Ishikawa (cell line): Measurements from ENCODE around the gene ARHGAP44.

ENCODE experiments used
- CEBPB ChIP-seq: IDR thresholded peaks from 2 replicates; pipeline ENCODE4 v1.6.1; 2012
- CREB1 ChIP-seq: IDR thresholded peaks from 2 replicates; pipeline ENCODE4 v1.6.1; 2012; ENCODE audit warnings: low read depth
- EGR1 ChIP-seq: IDR thresholded peaks from 2 replicates; pipeline ENCODE4 v1.6.1; 2012
- EP300 ChIP-seq: IDR thresholded peaks from 2 replicates; pipeline ENCODE4 v1.6.1; 2012; ENCODE audit warnings: borderline replicate concordance
- FOXM1 ChIP-seq: IDR thresholded peaks from 2 replicates; pipeline ENCODE4 v1.6.1; 2012; ENCODE audit warnings: low read depth, borderline replicate concordance
- MAX ChIP-seq: IDR thresholded peaks from 2 replicates; pipeline ENCODE4 v1.6.1; 2012
- NFIC ChIP-seq: IDR thresholded peaks from 2 replicates; pipeline ENCODE4 v1.6.1; 2012
- RAD21 ChIP-seq: IDR thresholded peaks from 2 replicates; pipeline ENCODE4 v1.6.1; 2012; ENCODE audit warnings: low read depth
- REST ChIP-seq: IDR thresholded peaks from 2 replicates; pipeline ENCODE4 v1.6.1; 2012; ENCODE audit warnings: low read depth, mild to moderate bottlenecking
- TAF1 ChIP-seq: IDR thresholded peaks from 2 replicates; pipeline ENCODE4 v1.6.1; 2012; ENCODE audit warnings: low read depth, mild to moderate bottlenecking
- TCF12 ChIP-seq: IDR thresholded peaks from 2 replicates; pipeline ENCODE4 v1.6.1; 2012; ENCODE audit warnings: low read depth
- TEAD4 ChIP-seq: IDR thresholded peaks from 2 replicates; pipeline ENCODE4 v1.6.1; 2012
- USF1 ChIP-seq: IDR thresholded peaks from 2 replicates; pipeline ENCODE4 v1.6.1; 2012
- YY1 ChIP-seq: IDR thresholded peaks from 2 replicates; pipeline ENCODE4 v1.6.1; 2012; ENCODE audit warnings: low read depth
- ZBTB7A ChIP-seq: IDR thresholded peaks from 2 replicates; pipeline ENCODE4 v1.6.1; 2012; ENCODE audit warnings: low read depth

ARHGAP44 gene

GRCh38 chr17:12773153-12773552 is 16.1 kb upstream of the ARHGAP44 start:
- TF ChIP-seq NFIC, result no peak
- TF ChIP-seq TCF12, result no peak
- no peak for TF ChIP-seq TAF1

- TF ChIP-seq REST (peak; percentile 32; the same call in 1 of the 2 replicates), CEBPB (no peak)
Measured at GRCh38 chr17:12789075-12789480, 220 bp upstream of the ARHGAP44 start.

GRCh38 chr17:12790249-12791106 is 1.2 kb downstream of the ARHGAP44 start:
- TF ChIP-seq USF1, result no peak

- TF ChIP-seq TCF12 (no peak), CEBPB (no peak), EGR1 (no peak), NFIC (no peak), FOXM1 (no peak)
Measured at GRCh38 chr17:12794919-12795532, 5.7 kb downstream of the ARHGAP44 start.

- TF ChIP-seq TAF1 (no peak), USF1 (no peak), CEBPB (no peak), TEAD4 (no peak)
Measured at GRCh38 chr17:12800855-12801365, 11.6 kb downstream of the ARHGAP44 start.

GRCh38 chr17:12806630-12807029 is 17.3 kb downstream of the ARHGAP44 start:
- TF ChIP-seq TAF1 (no peak), FOXM1 (no peak), REST (no peak), CREB1 (no peak), RAD21 (no peak), TCF12 (no peak), TEAD4 (no peak), EGR1 (no peak), YY1 (no peak), EP300 (no peak), USF1 (no peak), NFIC (no peak), MAX (no peak), ZBTB7A (no peak), CEBPB (no peak)

- TF ChIP-seq ZBTB7A, result no peak
- TF ChIP-seq USF1, result no peak
- TF ChIP-seq YY1, result no peak
Measured at GRCh38 chr17:12808723-12809122, 19.4 kb downstream of the ARHGAP44 start.
